Endothelial cell of umbilical vein (primary cell): ENCODE measurements around the gene TSPAN17. TPM values are rescaled to one million over a fixed set of nuclear protein-coding genes. Genes with fewer than 3 reads are reported as not detected.

Experiments
- BruUV-seq: library from RNA; stranded (reverse); fragments of 400-500 nt; replicated peaks from 2 replicates; lab custom pipeline; 2021; lab: Mats Ljungman, UMichigan
- CTCF ChIA-PET: fragments of 300-600, 350-600 bp; sonication (Branson Sonifier 250); formaldehyde crosslinking; loops from one replicate; lab custom pipeline; 2021; ENCODE audit warnings: antibody characterized with exemption, inconsistent platforms; lab: Charles Lee
- POLR2A ChIA-PET: fragments of 300-600, 350-600 bp; sonication (Branson Sonifier 250); formaldehyde crosslinking; loops from one replicate; lab custom pipeline; 2021; ENCODE audit warnings: antibody characterized with exemption, inconsistent platforms; lab: Charles Lee
- DNase-seq: peaks from one replicate; pipeline ENCODE4 v3.0.0-alpha.2; 2011; ENCODE audit warnings: low read depth, low spot score
- FAIRE-seq: peaks from 2 replicates; lab custom pipeline; 2011; peaks lifted over from hg19 to GRCh38; lab: Jason Lieb, UNC
- H2AFZ ChIP-seq: 2 replicates; pipeline ENCODE4 v1.6.0; 2012; ENCODE audit warnings: low read depth, low read length, control low read depth, inconsistent platforms
- H3K27ac ChIP-seq: 2 replicates; pipeline ENCODE4 v1.5.1; 2011; ENCODE audit warnings: low read depth, mild to moderate bottlenecking, control low read depth, low read length, moderate library complexity; ENCODE audit not compliant: insufficient read depth
- H3K27me3 ChIP-seq, 2 experiments: 2 replicates each; pipeline versions ENCODE4 v1.6.0 to v1.6.1; 2011; ENCODE audit warnings: low read length in 2 of 2, mixed read lengths in 1 of 2; ENCODE audit not compliant: control insufficient read depth in 2 of 2, insufficient read depth in 2 of 2
- H3K36me3 ChIP-seq, 2 experiments: 2 replicates in 1 of 2; 3 replicates in 1 of 2; pipeline ENCODE4 v1.5.1; 2011; ENCODE audit warnings: low read length in 2 of 2, mild to moderate bottlenecking in 1 of 2, moderate library complexity in 1 of 2; ENCODE audit not compliant: control insufficient read depth in 2 of 2, insufficient read depth in 2 of 2; ENCODE audit errors: extremely low read depth in 1 of 2
- H3K4me1 ChIP-seq: 3 replicates; pipeline ENCODE4 v1.5.1; 2011; ENCODE audit warnings: mild to moderate bottlenecking, low read length; ENCODE audit not compliant: control insufficient read depth, insufficient read depth; ENCODE audit errors: extremely low read depth
- H3K4me2 ChIP-seq: 2 replicates; pipeline ENCODE4 v1.6.1; 2011; ENCODE audit warnings: low read length, control low read depth, mixed read lengths; ENCODE audit not compliant: insufficient read depth
- H3K4me3 ChIP-seq, 3 experiments: fragments of 200-600 bp in 1 of 3; sonication (generic), shearing (Covaris generic) in 1 of 3; replicated peaks in 1 of 3; 2 replicates each; pipeline ENCODE4 v1.5.1; 2011 to 2016; ENCODE audit warnings: control low read depth in 3 of 3, low read length in 3 of 3, mild to moderate bottlenecking in 2 of 3, inconsistent platforms in 1 of 3, low read depth in 1 of 3, moderate library complexity in 1 of 3; ENCODE audit not compliant: insufficient read depth in 1 of 3
- H3K79me2 ChIP-seq: 2 replicates; pipeline ENCODE4 v1.6.0; 2012; ENCODE audit warnings: low read length, inconsistent platforms; ENCODE audit not compliant: control insufficient read depth, insufficient read depth
- H3K9ac ChIP-seq: replicated peaks from 2 replicates; pipeline ENCODE3; 2011; ENCODE audit warnings: low read length, control low read depth; ENCODE audit not compliant: insufficient read depth; ENCODE audit errors: extremely low read depth
- H3K9me1 ChIP-seq: replicated peaks from 3 replicates; pipeline ENCODE4 v1.6.0; 2011; ENCODE audit warnings: mild to moderate bottlenecking, low read length; ENCODE audit not compliant: control insufficient read depth, insufficient read depth; ENCODE audit errors: extremely low read depth
- H3K9me3 ChIP-seq: replicated peaks from 2 replicates; pipeline ENCODE4 v1.5.1; 2012; ENCODE audit warnings: low read length, inconsistent platforms; ENCODE audit not compliant: control insufficient read depth, insufficient read depth
- H4K20me1 ChIP-seq: replicated peaks from 2 replicates; pipeline ENCODE3; 2011; ENCODE audit warnings: mild to moderate bottlenecking, low read length; ENCODE audit not compliant: control insufficient read depth, insufficient read depth; ENCODE audit errors: extremely low read depth
- CTCF ChIP-seq, 2 donors: IDR thresholded peaks; 1 replicate in 1 of 2; 2 replicates in 1 of 2; pipeline ENCODE4 v1.5.1; 2011; ENCODE audit warnings: low read length in 2 of 2, mild to moderate bottlenecking in 2 of 2, moderate library complexity in 2 of 2, control low read depth in 1 of 2, inconsistent platforms in 1 of 2, low read depth in 1 of 2; ENCODE audit not compliant: insufficient read depth in 1 of 2; ENCODE audit errors: extremely low read depth in 1 of 2
- EZH2 ChIP-seq: IDR thresholded peaks from 2 replicates; pipeline ENCODE4 v1.6.1; 2012; ENCODE audit warnings: borderline replicate concordance, low read depth, mild to moderate bottlenecking, moderate library complexity, low read length, inconsistent platforms; ENCODE audit not compliant: severe bottlenecking
- FOS ChIP-seq: IDR thresholded peaks from 2 replicates; pipeline ENCODE4 v1.6.1; 2011; ENCODE audit warnings: mild to moderate bottlenecking, low read length, moderate library complexity, borderline replicate concordance; ENCODE audit not compliant: insufficient read depth
- GATA2 ChIP-seq: IDR thresholded peaks from 2 replicates; pipeline ENCODE4 v1.7.0; 2011; ENCODE audit warnings: low read depth, mild to moderate bottlenecking, moderate library complexity, mixed read lengths, low read length; ENCODE audit not compliant: insufficient read length, insufficient read depth
- JUN ChIP-seq: IDR thresholded peaks from 2 replicates; pipeline ENCODE4 v1.6.1; 2011; ENCODE audit warnings: borderline replicate concordance, low read depth; ENCODE audit not compliant: insufficient read length, insufficient read depth
- MAX ChIP-seq: IDR thresholded peaks from 2 replicates; pipeline ENCODE4 v1.6.1; 2011; ENCODE audit not compliant: insufficient read depth, insufficient read length
- MYC ChIP-seq: IDR thresholded peaks from one replicate; pipeline ENCODE4 v1.6.1; 2011; ENCODE audit warnings: mild to moderate bottlenecking, low read depth, low read length
- POLR2A ChIP-seq: IDR thresholded peaks from 2 replicates; pipeline ENCODE4 v1.6.1; 2012; ENCODE audit warnings: low read depth, mild to moderate bottlenecking, control low read depth, low read length
- POLR2AphosphoS5 ChIP-seq: IDR thresholded peaks from 2 replicates; pipeline ENCODE4 v1.6.1; 2012; ENCODE audit warnings: low read depth, mild to moderate bottlenecking, control low read depth, low read length, moderate library complexity; ENCODE audit not compliant: insufficient read depth
- dilution Hi-C: fragments of 300-500 bp; cut with MboI; formaldehyde crosslinking; loops from one replicate; pipeline ENCODE4 v1.15.0; 2019; ENCODE audit warnings: low sequenced_read_pairs; ENCODE audit not compliant: extremely low pct_ligation_motif_present
- intact Hi-C: fragments of 100-400 bp; cut with micrococcal nuclease; formaldehyde crosslinking; loops from one replicate; pipeline ENCODE4 v1.10.0; 2022
- polyA plus RNA-seq, 4 experiments: library from polyadenylated mRNA; depleted of rRNA in 3 of 4; stranded (reverse) in 3 of 4; unstranded in 1 of 4; fragments of >200 nt; gene quantifications; 2 replicates each; pipeline versions ENCODE4 v1.2.1 to v1.2.3, GENCODE V29; 2011 to 2012; ENCODE audit warnings: missing spikeins in 1 of 4
- total RNA-seq: library from RNA; stranded (reverse); gene quantifications from 2 replicates; pipeline ENCODE4 v1.2.3, GENCODE V29; 2021

Gene TSPAN17
- total and polyA plus RNA-seq, 2 donors (not counting 3 experiments of a cell fraction or from before 2014, with no cell fraction given) = 55.9 to 73.3 TPM

- H3K9me1 ChIP-seq = no peaks in the 10 kb centered on the region
- H3K9ac ChIP-seq = no peak overlapping the region
- intact Hi-C loops = loop anchor here (5.0 kb wide), 1 partner anchor 661 kb away; the partner anchor contains the start of gene MXD3
- ChIA-PET CTCF (interaction anchor here (2.6 kb wide), 1 partner anchor 9 kb away, joined by 18 read pairs; no protein-coding TSS in a partner anchor), POLR2A (no interaction called here)
- no peak overlapping the region for H3K4me2 ChIP-seq
- no peaks in the 10 kb centered on the region for H3K9me3 ChIP-seq
- H3K27me3 ChIP-seq = no peaks in the 10 kb centered on the region
- H3K79me2 ChIP-seq = peaks cover 9% of the 10 kb centered on the region
- H3K27ac ChIP-seq = no peak overlapping the region
- no peak overlapping the region for H3K4me3 ChIP-seq
- no peak overlapping the region for H2AFZ ChIP-seq
- FAIRE-seq (no peak), DNase-seq (no peak)
- H3K4me1 ChIP-seq = peaks cover 12% of the 10 kb centered on the region
- peaks cover 5 to 11% of the 10 kb centered on the region in 2 experiments for H3K36me3 ChIP-seq
- dilution Hi-C loops = no loop called here
- TF ChIP-seq JUN = no peak
- no peak for TF ChIP-seq FOS
- TF ChIP-seq POLR2A = no peak
- TF ChIP-seq MYC = no peak
- no peak for TF ChIP-seq EZH2
- no peak for TF ChIP-seq CTCF (IDR thresholded peaks at IDR 0.05; ENCODE audit: extremely low read depth in 1 of 2, insufficient read depth in 1 of 2, low read depth in 1 of 2, low read length in 2 of 2)
- no peak for TF ChIP-seq POLR2AphosphoS5
- no peak for TF ChIP-seq MAX
- no peak for TF ChIP-seq GATA2
- no TSS peak for BruUV-seq
- H4K20me1 ChIP-seq = no peaks in the 10 kb centered on the region
Measured at GRCh38 chr5:176651472-176651980, 4.2 kb downstream of the TSPAN17 start.
